ENCODE data around the gene SLC1A2.

DNA sequence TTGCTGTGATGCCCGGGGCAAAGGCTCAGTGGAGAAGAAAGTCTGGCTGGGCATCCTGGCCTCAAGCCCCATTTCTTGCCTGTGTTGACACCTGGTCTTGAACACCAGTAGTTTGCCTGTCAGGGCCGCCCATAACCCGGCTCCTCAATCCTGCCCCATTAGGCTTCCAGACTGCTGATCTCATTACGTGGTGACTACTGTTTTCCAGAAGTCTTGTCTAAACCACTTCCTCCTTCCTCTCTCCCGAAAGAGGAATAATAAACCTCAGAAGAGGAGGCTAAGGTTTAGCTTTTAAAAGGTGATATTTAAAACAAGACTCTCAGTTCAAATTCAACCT is 182.7 kb downstream of the SLC1A2 start:
- TF ChIP-seq, protein P1, sequence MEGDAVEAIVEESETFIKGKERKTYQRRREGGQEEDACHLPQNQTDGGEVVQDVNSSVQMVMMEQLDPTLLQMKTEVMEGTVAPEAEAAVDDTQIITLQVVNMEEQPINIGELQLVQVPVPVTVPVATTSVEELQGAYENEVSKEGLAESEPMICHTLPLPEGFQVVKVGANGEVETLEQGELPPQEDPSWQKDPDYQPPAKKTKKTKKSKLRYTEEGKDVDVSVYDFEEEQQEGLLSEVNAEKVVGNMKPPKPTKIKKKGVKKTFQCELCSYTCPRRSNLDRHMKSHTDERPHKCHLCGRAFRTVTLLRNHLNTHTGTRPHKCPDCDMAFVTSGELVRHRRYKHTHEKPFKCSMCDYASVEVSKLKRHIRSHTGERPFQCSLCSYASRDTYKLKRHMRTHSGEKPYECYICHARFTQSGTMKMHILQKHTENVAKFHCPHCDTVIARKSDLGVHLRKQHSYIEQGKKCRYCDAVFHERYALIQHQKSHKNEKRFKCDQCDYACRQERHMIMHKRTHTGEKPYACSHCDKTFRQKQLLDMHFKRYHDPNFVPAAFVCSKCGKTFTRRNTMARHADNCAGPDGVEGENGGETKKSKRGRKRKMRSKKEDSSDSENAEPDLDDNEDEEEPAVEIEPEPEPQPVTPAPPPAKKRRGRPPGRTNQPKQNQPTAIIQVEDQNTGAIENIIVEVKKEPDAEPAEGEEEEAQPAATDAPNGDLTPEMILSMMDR (IDR thresholded peaks at IDR 0.05) = no peak
- TF ChIP-seq POLR2A (IDR thresholded peaks at IDR 0.05) = no peak

All from breast epithelium (tissue), 3 donors.